HG03520 (cell line): ENCODE data around the gene OR4P4.

ENCODE experiments used
- ATAC-seq: cut with Tn5 transposase; IDR thresholded peaks from one replicate; pipeline ENCODE4 v1.9.1; 2021; ENCODE audit warnings: mild to moderate bottlenecking, moderate library complexity; ENCODE audit not compliant: unreplicated experiment

Gene OR4P4

GRCh38 chr11:55634813-55635212 lies at the start of gene OR4P4:
OR4P4 (plus strand) TSS chr11:55635113.
- no peak for ATAC-seq

GRCh38 chr11:55607545-55607944 lies 27.4 kb upstream of the OR4P4 start, which contains the start of gene OR4C11:
OR4C11 (minus strand) TSS chr11:55607645; CDS start chr11:55604373, 3,272 bp downstream.
- ATAC-seq: no peak

DNA sequence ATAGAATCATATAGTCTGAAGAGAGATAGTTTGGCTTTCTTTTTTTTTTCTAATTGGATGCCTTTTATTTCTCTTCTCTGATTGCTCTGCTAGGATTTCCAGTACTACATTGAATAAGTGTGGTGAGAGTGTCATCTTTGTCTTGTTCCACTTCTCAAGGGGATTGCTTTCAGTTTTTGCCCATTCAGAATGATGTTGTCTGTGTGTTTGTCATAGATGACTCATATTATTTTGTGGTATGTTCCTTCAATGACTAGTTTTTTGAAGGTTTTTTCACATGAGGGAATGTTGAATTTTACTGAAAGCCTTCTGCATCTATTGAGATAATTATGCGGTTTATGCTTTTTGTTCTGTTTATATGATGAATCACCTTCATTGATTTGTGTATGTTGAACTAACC lies 10.4 kb upstream of the OR4P4 start:
- no peak for ATAC-seq

DNA sequence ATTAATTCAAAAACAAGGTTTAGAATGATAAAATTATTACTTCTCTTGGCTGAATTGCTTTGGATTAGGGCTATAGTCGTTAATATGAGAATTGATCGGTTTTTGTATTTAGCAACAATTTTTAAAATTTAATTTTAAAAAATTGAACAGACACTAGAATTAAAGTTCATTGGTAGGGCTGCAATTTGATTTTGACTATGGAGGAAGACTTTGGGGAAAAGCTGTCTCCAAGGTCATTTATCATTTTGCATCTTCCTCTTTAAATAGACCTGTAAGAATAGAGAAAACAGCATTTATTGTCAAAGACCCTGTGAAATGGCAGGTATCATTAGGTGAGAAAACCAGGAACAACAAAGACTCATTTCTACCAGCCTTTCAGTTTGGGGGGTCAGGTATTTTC lies 13.1 kb downstream of the OR4P4 start, which contains the start of gene OR4S2:
TSS of gene OR4S2 (plus strand) at position 301 of the 400 bp plus-strand sequence. CDS start 2,577 bp downstream, outside the sequence.
- ATAC-seq: no peak

DNA sequence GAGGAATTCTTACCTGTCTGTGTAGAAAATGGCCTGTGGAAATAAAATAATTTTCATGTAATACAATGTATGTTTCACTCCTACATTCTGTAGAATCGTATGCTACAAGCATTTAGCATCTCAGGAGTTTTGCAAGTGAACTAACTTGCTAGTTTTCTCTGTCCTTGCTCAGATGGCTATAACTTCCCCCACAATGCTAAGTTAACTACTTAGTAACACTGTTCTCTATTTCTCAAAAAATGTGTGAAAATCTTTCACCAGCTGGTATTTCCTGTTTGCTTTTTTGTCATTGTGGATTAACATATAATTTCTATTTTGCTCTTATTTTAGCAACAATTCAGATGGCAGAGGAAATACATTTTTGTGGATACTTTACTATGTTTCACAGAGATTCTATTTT lies 17.6 kb downstream of the OR4P4 start:
- no peak for ATAC-seq

DNA sequence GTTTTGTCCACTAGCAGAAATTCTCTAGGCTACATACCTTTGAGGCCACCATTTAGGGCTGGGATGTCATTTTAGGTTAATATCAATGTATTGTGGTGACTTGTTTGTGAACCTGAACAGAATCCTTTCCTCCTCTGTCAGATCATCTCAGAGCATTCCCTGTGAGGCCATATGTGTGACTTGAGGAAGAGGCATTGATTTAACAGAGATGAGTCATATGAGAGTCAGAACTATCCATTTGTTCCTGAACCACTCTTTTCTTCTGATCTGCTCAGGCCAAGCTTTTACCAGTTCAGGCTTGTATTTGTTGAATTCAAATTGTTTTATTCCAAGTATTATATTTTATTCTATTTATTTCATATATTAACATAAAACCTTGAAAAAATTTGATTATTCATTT lies 20.2 kb downstream of the OR4P4 start:
- no peak for ATAC-seq

- peak; percentile 95 for ATAC-seq
Observed at GRCh38 chr11:55658031-55658573, 23.2 kb downstream of the OR4P4 start.

DNA sequence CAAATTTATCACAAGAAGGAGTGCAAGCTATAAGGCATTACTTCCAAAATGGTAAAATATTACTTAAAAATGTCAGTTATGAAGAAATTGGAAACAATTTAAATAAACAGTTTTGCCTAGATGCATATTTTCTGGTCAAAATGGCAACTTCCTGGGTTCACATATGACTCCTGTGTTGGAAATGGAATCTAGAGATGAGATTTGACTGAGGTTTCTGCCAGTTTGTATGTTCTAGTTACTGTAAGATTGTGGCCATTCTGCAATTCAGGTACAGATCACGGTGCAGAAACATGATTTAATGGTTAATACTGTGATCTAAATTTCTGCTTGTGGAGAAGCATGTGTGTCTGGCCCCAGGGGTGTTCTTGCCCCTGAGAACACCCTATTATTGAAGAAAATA lies 23.7 kb downstream of the OR4P4 start:
- ATAC-seq: peak; percentile 26

GRCh38 chr11:55661901-55662300 lies 27.0 kb downstream of the OR4P4 start, which contains the start of gene OR4C6:
OR4C6 (plus strand) TSS chr11:55662201; CDS start chr11:55665167, 2,966 bp downstream.
- no peak for ATAC-seq

DNA sequence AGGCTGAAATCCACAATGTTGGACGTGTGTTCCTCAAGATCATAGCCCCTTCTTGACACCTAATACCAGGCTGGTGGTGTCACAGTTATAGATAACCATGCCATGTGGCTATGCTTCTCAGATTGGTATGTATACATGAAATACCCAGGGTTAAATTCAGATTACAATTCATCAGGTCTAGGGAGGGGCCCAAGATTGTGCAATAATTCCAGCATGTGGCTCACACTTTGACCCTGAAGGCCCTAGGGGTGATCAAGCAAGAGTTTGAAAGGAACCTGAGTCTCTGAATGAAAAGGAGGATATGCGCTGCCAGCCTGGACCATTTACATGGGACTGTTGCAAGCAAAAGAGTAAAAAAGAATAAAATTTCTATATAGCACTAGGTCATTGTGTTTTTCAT lies 34.5 kb downstream of the OR4P4 start:
- ATAC-seq: no peak

- ATAC-seq: no peak
Observed at GRCh38 chr11:55673860-55674259, 38.9 kb downstream of the OR4P4 start.
